Hepatocyte (in vitro differentiated cells): ENCODE data around the gene SNCG. TPM values are rescaled to one million over a fixed set of nuclear protein-coding genes. Genes with fewer than 3 reads are reported as not detected.
"Not testable (repeated sequence)": the region's sequence is repeated elsewhere in the genome, so short reads cannot be mapped to it uniquely, and the experiment has no call there.

Experiments
- DNase-seq: peaks from one replicate; pipeline ENCODE4 v3.0.0-alpha.2; 2016; ENCODE audit warnings: low spot score
- H2AFZ ChIP-seq: fragments of 200-600 bp; sonication (generic); 2 replicates; pipeline ENCODE4 v1.6.0; 2016; ENCODE audit warnings: antibody characterized with exemption, mild to moderate bottlenecking
- H3K27ac ChIP-seq: fragments of 200-600 bp; sonication (generic); 2 replicates; pipeline ENCODE4 v1.5.1; 2016; ENCODE audit warnings: mild to moderate bottlenecking
- H3K27me3 ChIP-seq: fragments of 200-600 bp; sonication (generic); 2 replicates; pipeline ENCODE4 v1.6.1; 2016
- H3K36me3 ChIP-seq: fragments of 200-600 bp; sonication (generic); replicated peaks from 2 replicates; pipeline ENCODE4 v1.5.1; 2016; ENCODE audit warnings: low read depth; ENCODE audit not compliant: insufficient read depth
- H3K4me1 ChIP-seq: fragments of 200-600 bp; sonication (generic); 2 replicates; pipeline ENCODE4 v1.5.1; 2016; ENCODE audit warnings: mild to moderate bottlenecking, moderate library complexity; ENCODE audit not compliant: insufficient read depth
- H3K4me2 ChIP-seq: fragments of 200-600 bp; sonication (generic); 2 replicates; pipeline ENCODE4 v1.6.0; 2016
- H3K4me3 ChIP-seq: fragments of 200-600 bp; sonication (generic); 2 replicates; pipeline ENCODE4 v1.5.1; 2016; ENCODE audit warnings: mild to moderate bottlenecking
- H3K79me2 ChIP-seq: fragments of 200-600 bp; sonication (generic); 2 replicates; pipeline ENCODE4 v1.6.0; 2017; ENCODE audit warnings: mild to moderate bottlenecking
- H3K9me2 ChIP-seq: fragments of 200-600 bp; sonication (generic); replicated peaks from 2 replicates; pipeline ENCODE4 v1.6.0; 2017; ENCODE audit warnings: mild to moderate bottlenecking; ENCODE audit not compliant: insufficient read depth
- H3K9me3 ChIP-seq: fragments of 200-600 bp; sonication (generic); 2 replicates; pipeline ENCODE4 v1.5.1; 2016; ENCODE audit warnings: low read depth, mild to moderate bottlenecking
- H4K20me1 ChIP-seq: fragments of 200-600 bp; sonication (generic); 2 replicates; pipeline ENCODE4 v1.6.0; 2016; ENCODE audit warnings: mild to moderate bottlenecking; ENCODE audit not compliant: insufficient read depth, poor library complexity, severe bottlenecking
- CTCF ChIP-seq: fragments of 200-600 bp; sonication (generic); IDR thresholded peaks from 2 replicates; pipeline ENCODE4 v1.5.1; 2016; ENCODE audit warnings: antibody characterized with exemption, mild to moderate bottlenecking; ENCODE audit not compliant: poor library complexity
- EZH2 ChIP-seq: fragments of 200-600 bp; sonication (generic); IDR thresholded peaks from 2 replicates; pipeline ENCODE4 v1.6.1; 2016; ENCODE audit warnings: antibody characterized with exemption, mild to moderate bottlenecking, borderline replicate concordance
- EZH2phosphoT487 ChIP-seq: fragments of 200-600 bp; sonication (generic); IDR thresholded peaks from one replicate; pipeline ENCODE4 v1.6.1; 2018; ENCODE audit warnings: antibody characterized with exemption, mild to moderate bottlenecking, low read depth, moderate library complexity; ENCODE audit not compliant: unreplicated experiment, severe bottlenecking
- WGBS: methylation state at CpG from one replicate; pipeline ENCODE4 v1.1.6; 2016; ENCODE audit warnings: low lambda C conversion rate; ENCODE audit errors: missing lambda C conversion rate; 5-methylcytosine and 5-hydroxymethylcytosine counted together
- polyA plus RNA-seq: library from polyadenylated mRNA; unstranded; fragments of >200 nt; fragmentation: Nextera tagmentation; extraction: Ambion mirVana; gene quantifications from 2 replicates; pipeline ENCODE4 v1.2.1, GENCODE V29; 2016
- total RNA-seq: library from RNA; depleted of rRNA; stranded (reverse); fragments of >200 nt; gene quantifications from 2 replicates; pipeline ENCODE4 v1.2.3, GENCODE V29; 2014

The SNCG gene
- total and polyA plus RNA-seq, 2 experiments from 2014 or later: 12.1 to 18.5 TPM

- TF ChIP-seq EZH2 (no peak), CTCF (no peak), EZH2phosphoT487 (no peak)
- no peaks in the 10 kb centered on the region for H3K9me3 ChIP-seq
- 97% methylated on average over 5 of the region's 5 CpGs for WGBS
- H3K79me2 ChIP-seq: no peaks in the 10 kb centered on the region
- H3K36me3 ChIP-seq: no peaks in the 10 kb centered on the region
- no peak overlapping the region for H3K4me2 ChIP-seq
- no peak overlapping the region for H3K27ac ChIP-seq
- no peaks in the 10 kb centered on the region for H4K20me1 ChIP-seq
- H3K4me3 ChIP-seq: no peak overlapping the region
- H3K9me2 ChIP-seq: no peaks in the 10 kb centered on the region
- H2AFZ ChIP-seq: no peak overlapping the region
- H3K4me1 ChIP-seq: peaks cover 10% of the 10 kb centered on the region
- no peaks in the 10 kb centered on the region for H3K27me3 ChIP-seq
- DNase-seq: no peak
Observed at GRCh38 chr10:86976362-86977056, 18.1 kb downstream of the SNCG start.

GRCh38 chr10:86978457-86978856 is 20.1 kb downstream of the SNCG start:
- H3K9me2 ChIP-seq, H3K4me2 ChIP-seq, H3K9me3 ChIP-seq, H3K27ac ChIP-seq, H3K79me2 ChIP-seq, H3K27me3 ChIP-seq, H3K4me1 ChIP-seq, H3K36me3 ChIP-seq, H4K20me1 ChIP-seq, DNase-seq, H2AFZ ChIP-seq, H3K4me3 ChIP-seq: not testable (repeated sequence)
- 74% methylated on average over 3 of the region's 3 CpGs for WGBS

- H2AFZ ChIP-seq: no peak overlapping the region
- no peak overlapping the region for H3K4me3 ChIP-seq
- no peaks in the 10 kb centered on the region for H3K36me3 ChIP-seq
- no peaks in the 10 kb centered on the region for H3K9me3 ChIP-seq
- H3K27me3 ChIP-seq: no peaks in the 10 kb centered on the region
- no peaks in the 10 kb centered on the region for H3K79me2 ChIP-seq
- no peak for TF ChIP-seq EZH2
- TF ChIP-seq EZH2phosphoT487: no peak
- no peak for TF ChIP-seq CTCF
- no peak for DNase-seq
- H3K4me2 ChIP-seq: no peak overlapping the region
- H3K27ac ChIP-seq: no peak overlapping the region
- no peaks in the 10 kb centered on the region for H3K9me2 ChIP-seq
- no peaks in the 10 kb centered on the region for H4K20me1 ChIP-seq
- 95% methylated on average over 4 of the region's 4 CpGs for WGBS
- peaks cover 3% of the 10 kb centered on the region for H3K4me1 ChIP-seq
Observed at GRCh38 chr10:86979296-86979818, 21.0 kb downstream of the SNCG start.

GRCh38 chr10:86979977-86980448 is 21.6 kb downstream of the SNCG start:
- Histone ChIP-seq H3K4me3 (no peak overlapping the region), H3K4me1 (peaks cover 3% of the 10 kb centered on the region), H3K4me2 (no peak overlapping the region), H3K9me3 (no peaks in the 10 kb centered on the region), H3K27me3 (no peaks in the 10 kb centered on the region), H3K9me2 (no peaks in the 10 kb centered on the region), H3K36me3 (no peaks in the 10 kb centered on the region), H3K79me2 (no peaks in the 10 kb centered on the region), H2AFZ (no peak overlapping the region), H3K27ac (no peak overlapping the region), H4K20me1 (no peaks in the 10 kb centered on the region)
- no peak for TF ChIP-seq CTCF
- TF ChIP-seq EZH2phosphoT487: no peak
- TF ChIP-seq EZH2: no peak
- peak; percentile 5 for DNase-seq
- WGBS: 46% methylated on average over 3 of the region's 3 CpGs

GRCh38 chr10:86981020-86981419 is 22.6 kb downstream of the SNCG start:
- WGBS: 67% methylated on average over 6 of the region's 6 CpGs
- DNase-seq, H3K27me3 ChIP-seq, H3K36me3 ChIP-seq, H3K27ac ChIP-seq, H3K9me2 ChIP-seq, H3K4me2 ChIP-seq, H4K20me1 ChIP-seq, H3K4me1 ChIP-seq, H3K4me3 ChIP-seq, H2AFZ ChIP-seq, H3K9me3 ChIP-seq, H3K79me2 ChIP-seq: not testable (repeated sequence)
